ENCODE data around the gene GLYATL1. TPM values are rescaled to one million over a fixed set of nuclear protein-coding genes. Genes with fewer than 3 reads are reported as not detected.
A peak's percentile ranks its signal among the peaks of the same experiment; 100 is the strongest.

The GLYATL1 gene, protein sequence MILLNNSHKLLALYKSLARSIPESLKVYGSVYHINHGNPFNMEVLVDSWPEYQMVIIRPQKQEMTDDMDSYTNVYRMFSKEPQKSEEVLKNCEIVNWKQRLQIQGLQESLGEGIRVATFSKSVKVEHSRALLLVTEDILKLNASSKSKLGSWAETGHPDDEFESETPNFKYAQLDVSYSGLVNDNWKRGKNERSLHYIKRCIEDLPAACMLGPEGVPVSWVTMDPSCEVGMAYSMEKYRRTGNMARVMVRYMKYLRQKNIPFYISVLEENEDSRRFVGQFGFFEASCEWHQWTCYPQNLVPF
- total RNA-seq: not detected

GRCh38 chr11:58939277-58939676 is at the start of gene GLYATL1:
Gene GLYATL1, plus strand, starts transcription at chr11:58939488. Its CDS starts 7,600 bp downstream, at chr11:58947088.
- Mint-ChIP-seq H3K4me3 (no peak within 1 kb of the TSS), H3K27me3 (ENCODE audit: low read depth) (peaks cover 2% of the 10 kb centered on the region), H3K4me1 (ENCODE audit: low read depth) (no peaks in the 10 kb centered on the region), H3K27ac (no peak within 1 kb of the TSS), H3K36me3 (ENCODE audit: low read depth) (no peaks in the 10 kb centered on the region), H3K9me3 (ENCODE audit: insufficient read depth) (no peaks in the 10 kb centered on the region)
- ChIA-PET CTCF (interaction anchor here (0.8 to 1.2 kb wide), 2 partner anchors 16 to 38 kb away, joined by 3 read pairs; no protein-coding TSS in a partner anchor), POLR2A (no interaction called here)
- no peak for DNase-seq
- ATAC-seq: no peak

DNA sequence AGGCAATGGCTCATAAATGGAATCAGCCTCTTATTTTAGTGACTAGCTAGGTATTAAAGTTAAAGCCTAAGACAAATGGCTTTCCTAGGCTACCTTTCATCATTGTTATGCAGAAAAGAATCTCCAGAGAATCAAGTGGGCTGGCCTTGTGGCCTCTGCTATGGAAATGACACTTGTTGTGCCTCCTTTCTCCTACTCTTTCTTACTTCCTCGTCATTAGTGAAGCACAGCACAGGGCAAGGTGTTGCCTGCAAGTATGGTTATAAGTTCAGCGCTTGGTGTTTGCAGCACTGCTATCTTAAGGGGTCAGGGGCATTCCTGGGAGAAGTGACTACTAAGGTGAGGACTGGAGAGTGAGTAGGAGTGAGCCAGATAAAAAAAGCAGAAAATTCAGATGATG is 45.4 kb upstream of the GLYATL1 start:
- no peak overlapping the region for H3K4me3 Mint-ChIP-seq
- ATAC-seq (no peak), DNase-seq (no peak)
- H3K27ac Mint-ChIP-seq: no peak overlapping the region
- POLR2A ChIA-PET: no interaction called here
- CTCF ChIA-PET: no interaction called here
- no peaks in the 10 kb centered on the region for H3K9me3 Mint-ChIP-seq (ENCODE audit: insufficient read depth)
- no peaks in the 10 kb centered on the region for H3K4me1 Mint-ChIP-seq (ENCODE audit: low read depth)
- H3K27me3 Mint-ChIP-seq (ENCODE audit: low read depth): peaks cover 3% of the 10 kb centered on the region
- H3K36me3 Mint-ChIP-seq (ENCODE audit: low read depth): no peaks in the 10 kb centered on the region

DNA sequence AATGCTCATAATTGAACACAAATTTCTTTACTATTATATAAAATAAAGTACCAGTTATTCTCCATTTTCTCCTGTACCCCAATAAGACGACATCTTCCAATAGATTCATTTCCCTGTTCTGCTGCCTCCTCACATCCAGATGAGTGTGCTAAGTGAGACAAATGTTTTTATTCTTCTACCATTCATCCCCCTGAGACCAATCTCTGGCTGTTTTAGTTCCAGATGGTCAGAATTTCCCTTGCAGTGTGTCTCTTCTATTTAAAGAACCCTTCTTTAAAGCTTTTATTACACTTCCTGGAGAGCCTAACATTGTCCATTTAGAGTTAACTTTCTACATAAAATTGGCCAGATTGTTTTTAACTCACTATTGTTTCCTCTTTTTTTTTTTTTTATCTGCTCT is 41.2 kb upstream of the GLYATL1 start:
- Mint-ChIP-seq H3K9me3 (ENCODE audit: insufficient read depth) (no peaks in the 10 kb centered on the region), H3K27ac (no peak overlapping the region), H3K4me1 (ENCODE audit: low read depth) (no peaks in the 10 kb centered on the region), H3K4me3 (no peak overlapping the region), H3K36me3 (ENCODE audit: low read depth) (no peaks in the 10 kb centered on the region), H3K27me3 (ENCODE audit: low read depth) (peaks cover 18% of the 10 kb centered on the region)
- ChIA-PET CTCF (no interaction called here), POLR2A (no interaction called here)
- ATAC-seq: no peak
- no peak for DNase-seq

GRCh38 chr11:58900479-58901420 is 38.5 kb upstream of the GLYATL1 start:
- Mint-ChIP-seq H3K4me1 (ENCODE audit: low read depth) (no peaks in the 10 kb centered on the region), H3K27me3 (ENCODE audit: low read depth) (peaks cover 38% of the 10 kb centered on the region), H3K36me3 (ENCODE audit: low read depth) (no peaks in the 10 kb centered on the region), H3K27ac (no peak overlapping the region), H3K4me3 (no peak overlapping the region), H3K9me3 (ENCODE audit: insufficient read depth) (no peaks in the 10 kb centered on the region)
- ATAC-seq: peak; percentile 51
- POLR2A ChIA-PET: no interaction called here
- CTCF ChIA-PET: interaction anchor here (0.9 to 2.2 kb wide), 13 partner anchors 8 to 324 kb away, joined by 3 to 11 read pairs (median 4); no protein-coding TSS in a partner anchor
- DNase-seq: peak; percentile 53

DNA sequence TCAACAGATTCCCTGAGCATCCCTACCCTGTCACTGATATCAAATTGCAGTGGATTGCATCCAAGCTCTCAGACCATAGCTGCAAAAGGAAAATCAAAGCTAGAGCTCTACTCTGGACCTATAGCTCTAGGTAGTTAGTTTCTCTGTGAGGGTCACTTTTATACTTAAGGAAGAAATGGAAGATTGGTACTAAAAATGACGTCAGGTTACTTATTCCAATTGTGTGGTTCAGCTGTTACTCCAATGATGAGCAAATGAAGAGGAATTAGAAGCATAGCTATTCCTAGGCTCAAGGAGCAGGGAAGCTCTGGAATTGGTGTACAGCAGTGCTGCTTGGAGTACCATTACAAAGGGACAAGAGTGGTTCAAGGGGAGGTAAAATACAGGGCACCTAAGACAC is 36.4 kb upstream of the GLYATL1 start:
- Mint-ChIP-seq H3K27ac (no peak overlapping the region), H3K4me3 (no peak overlapping the region), H3K4me1 (ENCODE audit: low read depth) (no peaks in the 10 kb centered on the region), H3K9me3 (ENCODE audit: insufficient read depth) (no peaks in the 10 kb centered on the region), H3K36me3 (ENCODE audit: low read depth) (no peaks in the 10 kb centered on the region), H3K27me3 (ENCODE audit: low read depth) (peaks cover 57% of the 10 kb centered on the region)
- ChIA-PET CTCF (no interaction called here), POLR2A (no interaction called here)
- DNase-seq: no peak
- no peak for ATAC-seq

GRCh38 chr11:58905011-58905720 is 34.1 kb upstream of the GLYATL1 start:
- H3K36me3 Mint-ChIP-seq (ENCODE audit: low read depth): no peaks in the 10 kb centered on the region
- CTCF ChIA-PET: interaction anchor here (1.1 kb wide), 1 partner anchor 252 kb away, joined by 3 read pairs; no protein-coding TSS in a partner anchor
- ATAC-seq (no peak), DNase-seq (no peak)
- POLR2A ChIA-PET: no interaction called here
- H3K27ac Mint-ChIP-seq: no peak overlapping the region
- H3K4me1 Mint-ChIP-seq (ENCODE audit: low read depth): no peaks in the 10 kb centered on the region
- H3K4me3 Mint-ChIP-seq: no peak overlapping the region
- H3K27me3 Mint-ChIP-seq (ENCODE audit: low read depth): peaks cover 65% of the 10 kb centered on the region
- no peaks in the 10 kb centered on the region for H3K9me3 Mint-ChIP-seq (ENCODE audit: insufficient read depth)

DNA sequence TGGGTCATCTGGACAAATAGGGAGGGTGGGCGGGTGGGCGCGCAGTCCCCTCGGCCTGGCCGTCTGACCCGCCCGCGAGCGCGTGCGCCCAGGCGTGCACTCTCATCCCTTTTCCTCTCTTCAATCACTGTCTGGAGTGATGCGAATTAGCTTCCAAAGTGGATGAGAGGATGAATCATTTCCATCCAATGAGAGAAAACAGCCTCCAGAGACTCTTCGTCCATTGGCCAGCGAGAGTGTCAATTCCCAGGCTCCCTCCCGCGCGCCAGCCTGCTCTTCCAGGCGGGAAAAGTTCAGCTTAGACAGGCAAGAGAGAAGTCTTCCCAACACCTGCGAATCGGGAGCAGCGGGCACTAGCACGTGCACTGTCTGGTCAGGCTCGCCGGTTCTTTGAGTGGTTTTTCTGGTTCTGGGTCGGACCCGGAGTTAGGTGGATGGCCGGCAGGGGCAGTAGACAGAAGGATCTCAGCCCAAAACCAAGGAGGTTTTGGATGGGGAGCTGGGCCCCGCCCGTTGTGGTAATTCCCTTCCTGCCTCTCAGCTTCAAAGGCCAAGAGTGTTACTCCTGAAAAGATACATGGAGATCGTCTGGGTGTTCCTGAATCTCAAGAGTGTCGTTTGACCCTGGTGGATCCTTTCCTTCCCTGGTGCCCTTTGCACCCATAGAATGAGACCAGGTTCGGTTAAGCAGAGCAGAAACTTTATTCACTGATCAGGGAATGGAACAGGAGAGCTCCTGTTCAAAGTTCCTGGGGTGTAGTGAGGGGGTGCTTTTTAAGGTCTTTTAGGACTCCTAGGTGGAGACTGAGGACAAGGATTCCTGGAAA is 33.4 kb upstream of the GLYATL1 start:
- Mint-ChIP-seq H3K36me3 (ENCODE audit: low read depth) (no peaks in the 10 kb centered on the region), H3K4me3 (no peak overlapping the region), H3K27ac (no peak overlapping the region), H3K9me3 (ENCODE audit: insufficient read depth) (no peaks in the 10 kb centered on the region), H3K27me3 (ENCODE audit: low read depth) (peaks cover 70% of the 10 kb centered on the region), H3K4me1 (ENCODE audit: low read depth) (no peaks in the 10 kb centered on the region)
- POLR2A ChIA-PET: no interaction called here
- DNase-seq (no peak), ATAC-seq (no peak)
- CTCF ChIA-PET: interaction anchor here (1.1 kb wide), 1 partner anchor 253 kb away, joined by 3 read pairs; no protein-coding TSS in a partner anchor

DNA sequence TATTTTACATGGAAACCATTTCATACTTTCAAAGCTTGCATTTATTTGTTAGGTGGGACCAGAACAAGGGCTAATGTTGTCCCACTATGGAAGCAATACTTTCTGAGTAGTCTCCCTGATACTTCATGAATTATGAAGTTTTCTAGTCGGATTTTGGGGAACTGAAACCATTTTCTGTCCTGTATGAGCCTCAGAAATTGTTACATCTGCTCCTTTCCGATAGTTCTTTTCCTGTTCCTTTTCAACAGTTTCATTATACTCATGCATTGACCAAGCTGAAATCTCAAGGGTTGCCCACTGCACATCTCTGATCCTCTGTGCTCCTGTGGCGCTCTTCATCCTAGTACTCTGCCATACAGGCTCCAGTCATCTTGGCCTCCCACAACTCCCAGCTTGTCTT is 31.5 kb upstream of the GLYATL1 start:
- Mint-ChIP-seq H3K27me3 (ENCODE audit: low read depth) (peaks cover 57% of the 10 kb centered on the region), H3K4me1 (ENCODE audit: low read depth) (no peaks in the 10 kb centered on the region), H3K27ac (no peak overlapping the region), H3K36me3 (ENCODE audit: low read depth) (no peaks in the 10 kb centered on the region), H3K9me3 (ENCODE audit: insufficient read depth) (no peaks in the 10 kb centered on the region), H3K4me3 (no peak overlapping the region)
- CTCF ChIA-PET: no interaction called here
- DNase-seq (no peak), ATAC-seq (no peak)
- POLR2A ChIA-PET: no interaction called here

- ATAC-seq (no peak), DNase-seq (no peak)
- ChIA-PET CTCF (no interaction called here), POLR2A (no interaction called here)
- no peak overlapping the region for H3K27ac Mint-ChIP-seq
- H3K4me1 Mint-ChIP-seq (ENCODE audit: low read depth): no peaks in the 10 kb centered on the region
- H3K27me3 Mint-ChIP-seq (ENCODE audit: low read depth): peaks cover 21% of the 10 kb centered on the region
- no peak overlapping the region for H3K4me3 Mint-ChIP-seq
- H3K9me3 Mint-ChIP-seq (ENCODE audit: insufficient read depth): no peaks in the 10 kb centered on the region
- no peaks in the 10 kb centered on the region for H3K36me3 Mint-ChIP-seq (ENCODE audit: low read depth)
Observed at GRCh38 chr11:58912124-58912523, 27.2 kb upstream of the GLYATL1 start.

DNA sequence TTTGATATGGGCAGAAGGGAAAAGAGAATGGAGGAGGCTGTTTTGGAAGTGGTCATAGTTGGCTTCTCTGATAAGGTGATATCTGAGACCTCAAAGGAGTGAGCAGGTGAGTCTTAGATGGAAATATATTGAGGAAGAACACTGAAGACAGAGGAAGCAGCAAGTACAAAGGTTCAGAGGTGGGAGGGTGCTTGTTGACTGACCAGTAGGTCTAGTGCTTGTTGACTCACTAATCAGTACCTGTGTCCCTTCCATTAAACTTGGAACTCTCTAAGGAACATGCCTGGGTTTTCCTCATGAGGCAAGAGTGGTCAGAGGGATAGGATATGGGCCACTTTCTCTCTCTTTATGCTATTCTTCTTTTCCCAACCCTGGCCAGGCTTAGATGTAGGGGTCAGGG is 25.6 kb upstream of the GLYATL1 start:
- POLR2A ChIA-PET: no interaction called here
- CTCF ChIA-PET: interaction anchor here (1.1 kb wide), 1 partner anchor 9 kb away, joined by 3 read pairs; no protein-coding TSS in a partner anchor
- no peak overlapping the region for H3K27ac Mint-ChIP-seq
- no peaks in the 10 kb centered on the region for H3K4me1 Mint-ChIP-seq (ENCODE audit: low read depth)
- peaks cover 6% of the 10 kb centered on the region for H3K9me3 Mint-ChIP-seq (ENCODE audit: insufficient read depth)
- no peak for ATAC-seq
- no peaks in the 10 kb centered on the region for H3K36me3 Mint-ChIP-seq (ENCODE audit: low read depth)
- no peak for DNase-seq
- no peak overlapping the region for H3K4me3 Mint-ChIP-seq
- H3K27me3 Mint-ChIP-seq (ENCODE audit: low read depth): peaks cover 10% of the 10 kb centered on the region

DNA sequence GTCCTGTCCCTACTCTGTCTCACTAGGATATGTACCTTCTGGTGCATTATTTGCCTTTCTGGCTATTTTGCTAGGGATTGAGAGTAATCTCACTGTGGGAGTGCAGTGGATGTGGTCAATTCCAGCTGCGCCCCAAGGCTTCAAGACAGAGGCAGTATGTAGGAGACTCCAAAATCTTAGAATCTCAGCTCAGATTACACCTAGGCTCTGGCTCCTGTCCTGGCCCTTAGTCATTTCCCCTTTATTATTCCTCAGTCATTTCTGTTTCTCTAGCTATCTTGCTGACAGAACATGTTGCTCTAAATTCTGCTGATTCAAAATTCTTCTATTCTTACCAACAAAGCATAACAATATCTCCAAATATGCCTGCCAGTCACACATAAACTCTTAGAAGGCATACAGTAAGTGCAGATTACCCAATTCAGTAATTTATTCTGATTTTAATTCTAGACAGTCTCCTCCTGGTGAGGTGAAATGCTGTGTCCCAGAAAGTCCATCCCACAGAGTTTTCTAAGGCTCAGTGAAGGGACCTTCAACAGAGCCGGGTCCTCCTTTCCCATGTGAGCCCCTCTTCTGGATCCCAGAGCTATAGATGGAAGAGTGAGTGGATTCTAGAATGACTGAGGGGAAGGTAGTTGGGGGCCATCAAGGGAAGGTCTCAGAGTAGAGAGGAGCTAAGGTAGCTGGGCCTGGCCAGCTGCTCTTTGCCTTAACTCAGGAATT is 24.3 kb upstream of the GLYATL1 start:
- no peak overlapping the region for H3K4me3 Mint-ChIP-seq
- H3K27ac Mint-ChIP-seq: no peak overlapping the region
- ATAC-seq (no peak), DNase-seq (no peak)
- H3K36me3 Mint-ChIP-seq (ENCODE audit: low read depth): no peaks in the 10 kb centered on the region
- H3K4me1 Mint-ChIP-seq (ENCODE audit: low read depth): no peaks in the 10 kb centered on the region
- peaks cover 5% of the 10 kb centered on the region for H3K27me3 Mint-ChIP-seq (ENCODE audit: low read depth)
- POLR2A ChIA-PET: no interaction called here
- H3K9me3 Mint-ChIP-seq (ENCODE audit: insufficient read depth): peaks cover 6% of the 10 kb centered on the region
- CTCF ChIA-PET: no interaction called here

All from activated CD8-positive, alpha-beta T cell treated with anti-CD3 and anti-CD28 coated beads, Interleukin-2, amount 10 ng/mL, durations not matched to agents 7 days and 5 days (primary cell).